Hair follicle dermal papilla cell (primary cell): Measurements from ENCODE around the gene FBLN7. TPM values are rescaled to one million over a fixed set of nuclear protein-coding genes. Genes with fewer than 3 reads are reported as not detected.

Experiments used
- total RNA-seq: library from RNA; depleted of rRNA; stranded (reverse); fragments of >200 nt; gene quantifications from 2 replicates; pipeline ENCODE4 v1.2.3, GENCODE V29; 2012

FBLN7 gene
- 0.65 and 1.3 TPM in 2 replicates for total RNA-seq

GRCh38 chr2:112138159-112139032 lies at the start of gene FBLN7:
FBLN7 (plus strand) TSS chr2:112138385; CDS start chr2:112138656, 271 bp downstream.

Other genes starting within 250 kb of the FBLN7 start
- gene MERTK, start 239.8 kb upstream of the FBLN7 start, total RNA-seq = 0.12 and 0.16 TPM in 2 replicates
- 33.5 and 34.4 TPM in 2 replicates for gene TMEM87B, start 83.1 kb upstream of the FBLN7 start, total RNA-seq
- 3.9 and 8.3 TPM in 2 replicates for gene ZC3H8, start 116.7 kb downstream of the FBLN7 start, total RNA-seq
- gene ZC3H6, start 137.2 kb downstream of the FBLN7 start, total RNA-seq = 4.9 and 5.2 TPM in 2 replicates